ENCODE measurements around the gene AMPD3.

- no peak for TF ChIP-seq EZH2 (IDR thresholded peaks at IDR 0.05)
- TF ChIP-seq CTCF (IDR thresholded peaks at IDR 0.05) = no peak
These were observed 96.2 kb downstream of the AMPD3 start for GRCh38 chr11:10551290-10551592.

All from neural progenitor cell (in vitro differentiated cells).